H1 (cell line): Measurements from ENCODE around the gene GRM7.

Experiments
- CTCF ChIP-seq, 3 experiments: IDR thresholded peaks; 1 replicate in 2 of 3; 2 replicates in 1 of 3; pipeline versions ENCODE4 v1.5.1 to v1.6.1; 2011; ENCODE audit warnings: low read length in 3 of 3, mild to moderate bottlenecking in 3 of 3, inconsistent platforms in 2 of 3, low read depth in 1 of 3, moderate library complexity in 1 of 3; ENCODE audit not compliant: insufficient read depth in 1 of 3; ENCODE audit errors: control extremely low read depth in 1 of 3
- EP300 ChIP-seq, 2 experiments: IDR thresholded peaks; 1 replicate in 1 of 2; 2 replicates in 1 of 2; pipeline ENCODE4 v1.6.1; 2011 to 2012; ENCODE audit warnings: low read depth in 2 of 2, low read length in 2 of 2, mild to moderate bottlenecking in 2 of 2, borderline replicate concordance in 1 of 2, inconsistent platforms in 1 of 2, moderate library complexity in 1 of 2
- EZH2 ChIP-seq: fragments of 200-600 bp; sonication (generic); IDR thresholded peaks from 2 replicates; pipeline ENCODE4 v1.7.1; 2012; ENCODE audit warnings: low read depth, mild to moderate bottlenecking, moderate library complexity, low read length, inconsistent platforms; ENCODE audit not compliant: severe bottlenecking
- JUND ChIP-seq: IDR thresholded peaks from 2 replicates; pipeline ENCODE4 v1.6.1; 2011; ENCODE audit warnings: mild to moderate bottlenecking, improper control_type of control experiment, low read length
- KDM1A ChIP-seq: fragments of 200-600, 300-600 bp; sonication (generic); IDR thresholded peaks from 2 replicates; pipeline ENCODE4 v1.7.1; 2016; ENCODE audit warnings: mild to moderate bottlenecking, low read length, borderline replicate concordance
- MAX ChIP-seq: IDR thresholded peaks from 2 replicates; pipeline ENCODE4 v1.6.1; 2012; ENCODE audit warnings: inconsistent platforms
- SIN3A ChIP-seq, 2 experiments: IDR thresholded peaks in 1 of 2; conservative IDR thresholded peaks in 1 of 2; 2 replicates each; pipeline ENCODE4 v1.6.1; 2011 to 2012; ENCODE audit warnings: low read length in 2 of 2, improper control_type of control experiment in 1 of 2, low read depth in 1 of 2, mild to moderate bottlenecking in 1 of 2
- USF2 ChIP-seq: IDR thresholded peaks from 2 replicates; pipeline ENCODE4 v1.6.1; 2011; ENCODE audit warnings: low read length, improper control_type of control experiment

- TF ChIP-seq CTCF (IDR thresholded peaks at IDR 0.05; ENCODE audit: control extremely low read depth in 1 of 3, insufficient read depth in 1 of 3, low read depth in 1 of 3, low read length in 3 of 3) (no peak), EZH2 (no peak), MAX (no peak), JUND (no peak), KDM1A (no peak), USF2 (no peak), EP300 (IDR thresholded peaks at IDR 0.05; ENCODE audit: borderline replicate concordance in 1 of 2, low read depth in 2 of 2, low read length in 2 of 2) (no peak), SIN3A (conservative IDR thresholded peaks at IDR 0.05 in 1 of 2, IDR thresholded peaks at IDR 0.05 in 1 of 2; ENCODE audit: low read depth in 1 of 2, low read length in 2 of 2) (no peak)
These were observed 757.7 kb downstream of the GRM7 start for GRCh38 chr3:7618606-7619005.
